H1 (cell line): Measurements from ENCODE around the gene C19orf73. TPM values are rescaled to one million over a fixed set of nuclear protein-coding genes. Genes with fewer than 3 reads are reported as not detected.

Source experiments
- TAF7 ChIP-seq: optimal IDR thresholded peaks from 2 replicates; pipeline ENCODE3; 2011; ENCODE audit warnings: low read depth, mild to moderate bottlenecking, inconsistent platforms, low read length, moderate library complexity, borderline replicate concordance
- polyA plus RNA-seq, 7 experiments: library from polyadenylated mRNA; depleted of rRNA in 3 of 7; stranded (reverse) in 5 of 7; unstranded in 2 of 7; fragments of >200 nt in 5 of 7; fragments of 200-250 nt in 2 of 7; gene quantifications; 1 replicate in 5 of 7; 2 replicates in 1 of 7; 4 replicates in 1 of 7; pipeline versions ENCODE4 v1.2.1 to v1.2.3, GENCODE V29; 2011 to 2013; ENCODE audit warnings: missing spikeins in 2 of 7, mixed read lengths in 2 of 7
- total RNA-seq: library from RNA; stranded (reverse); fragmentation: NEBNext Ultra II Directional; extraction: Animal tissue kit (Norgen Biotek cat#: 25700); gene quantifications from 2 replicates; pipeline ENCODE4 v1.2.1, GENCODE V29; 2021

The C19orf73 gene
- total and polyA plus RNA-seq, 2 of the 8 experiments (the other 6 are each of a cell fraction or from before 2014, with no cell fraction given): 2.5 to 4.6 TPM

DNA sequence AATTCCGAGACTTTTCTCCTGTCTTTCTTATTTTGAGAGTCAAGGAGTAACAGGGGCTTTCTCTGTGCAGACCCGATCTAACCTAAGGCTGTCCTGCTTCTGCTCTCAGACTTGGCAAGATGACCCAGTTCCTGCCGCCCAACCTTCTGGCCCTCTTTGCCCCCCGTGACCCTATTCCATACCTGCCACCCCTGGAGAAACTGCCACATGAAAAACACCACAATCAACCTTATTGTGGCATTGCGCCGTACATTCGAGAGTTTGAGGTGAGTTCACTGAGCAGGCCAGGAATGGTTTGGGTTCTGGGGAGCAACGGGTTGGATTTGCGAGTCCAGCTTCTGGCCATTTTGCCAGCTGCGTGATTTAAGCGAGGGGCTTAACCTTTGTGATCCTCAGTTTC, 32.6 kb downstream of the C19orf73 start (continued):
- TF ChIP-seq TAF7: no peak
